ENCODE data around the gene RAD51B. TPM values are rescaled to one million over a fixed set of nuclear protein-coding genes. Genes with fewer than 3 reads are reported as not detected.
A peak's percentile ranks its signal among the peaks of the same experiment; 100 is the strongest.

RAD51B gene
- total and polyA plus RNA-seq, 9 of the 15 experiments (the other 6 are each of a cell fraction or from before 2014, with no cell fraction given): 8.5 to 17.3 (median 11.3) TPM

- peak; percentile 94 for TF ChIP-seq HDAC3 (IDR thresholded peaks at IDR 0.05; ENCODE audit: borderline replicate concordance, partially characterized antibody)
- TF ChIP-seq ATF3 (IDR thresholded peaks at IDR 0.05): peak; percentile 94
- TF ChIP-seq ATF3 (CRISPR knock-in tag; conservative IDR thresholded peaks at IDR 0.05): 0 out of 2 replicates have a peak, but pooled peaks have one; percentile 61
- TF ChIP-seq RBM22 (IDR thresholded peaks at IDR 0.05; ENCODE audit: low read depth, low read length, poor library complexity, severe bottlenecking): no peak
- TF ChIP-seq MTA1 (IDR thresholded peaks at IDR 0.05; ENCODE audit: borderline replicate concordance): peak; percentile 77; the same call in 1 of the 2 replicates
- TF ChIP-seq ZC3H4 (CRISPR knock-in tag; IDR thresholded peaks at IDR 0.05; ENCODE audit: borderline replicate concordance): no peak
- peak; percentile 89 for TF ChIP-seq NCOA1 (IDR thresholded peaks at IDR 0.05; ENCODE audit: low read depth)
- no peak for TF ChIP-seq NR2C1 (IDR thresholded peaks at IDR 0.05)
- peak; percentile 30; the same call in 1 of the 2 replicates for TF ChIP-seq NR2C1 (tag; IDR thresholded peaks at IDR 0.05)
- TF ChIP-seq ZNF589 (CRISPR knock-in tag; IDR thresholded peaks at IDR 0.05; ENCODE audit: low read depth): peak; percentile 84
- TF ChIP-seq NR0B1 (IDR thresholded peaks at IDR 0.05; ENCODE audit: partially characterized antibody): no peak
- peak; percentile 91 for TF ChIP-seq MEF2A (IDR thresholded peaks at IDR 0.05; ENCODE audit: control insufficient read depth, low read depth, low read length)
- TF ChIP-seq NBN (IDR thresholded peaks at IDR 0.05; ENCODE audit: low read depth): peak; percentile 91
- peak; percentile 53 for TF ChIP-seq ETV1 (tag; conservative IDR thresholded peaks at IDR 0.05; ENCODE audit: low read depth)
- no peak for TF ChIP-seq ZBTB43 (CRISPR knock-in tag; IDR thresholded peaks at IDR 0.05)
- no peak for TF ChIP-seq KLF1 (tag; IDR thresholded peaks at IDR 0.05)
- no peak for TF ChIP-seq SLC30A9 (CRISPR knock-in tag; IDR thresholded peaks at IDR 0.05)
- no peak for TF ChIP-seq PBX2 (CRISPR knock-in tag; IDR thresholded peaks at IDR 0.05; ENCODE audit: low read depth)
- TF ChIP-seq PBX2 (tag; conservative IDR thresholded peaks at IDR 0.05; ENCODE audit: low read depth): no peak
- peak; percentile 93 for TF ChIP-seq STAT5A (IDR thresholded peaks at IDR 0.05; ENCODE audit: borderline replicate concordance, low read length)
- no peak for TF ChIP-seq ZNF512 (tag; IDR thresholded peaks at IDR 0.05)
Observed at GRCh38 chr14:68719634-68720384, 900.2 kb downstream of the RAD51B start (continued).

Measured in K562 (cell line).